ENCODE measurements around the gene PPM1G.

Gene PPM1G

GRCh38 chr2:27408601-27409320 lies 630 bp downstream of the PPM1G start:
- no peak for DNase-seq

GRCh38 chr2:27407798-27408491 lies 1.4 kb downstream of the PPM1G start:
- DNase-seq, result no peak

GRCh38 chr2:27400348-27401135 lies 8.8 kb downstream of the PPM1G start:
- DNase-seq, result no peak

GRCh38 chr2:27398962-27399361 lies 10.4 kb downstream of the PPM1G start:
- DNase-seq, result no peak

- no peak for DNase-seq
Observed at GRCh38 chr2:27393225-27393624, 16.2 kb downstream of the PPM1G start.

- no peak for DNase-seq
Observed at GRCh38 chr2:27390822-27391679, 18.3 kb downstream of the PPM1G start.

GRCh38 chr2:27381577-27382181 lies 27.7 kb downstream of the PPM1G start:
- no peak for DNase-seq

- DNase-seq, result peak; percentile 75
Observed at GRCh38 chr2:27380626-27381545, 28.5 kb downstream of the PPM1G start, which contains the start of gene ZNF513. TSS of gene ZNF513 (minus strand) at chr2:27380734. CDS start at chr2:27380526, 208 bp downstream.

- DNase-seq, result no peak
Observed at GRCh38 chr2:27379836-27380625, 29.4 kb downstream of the PPM1G start.

GRCh38 chr2:27379383-27379835 lies 30.0 kb downstream of the PPM1G start:
- no peak for DNase-seq

- DNase-seq, result no peak
Observed at GRCh38 chr2:27378809-27379290, 30.5 kb downstream of the PPM1G start.

GRCh38 chr2:27378096-27378808 lies 31.1 kb downstream of the PPM1G start:
- peak; percentile 4 for DNase-seq

GRCh38 chr2:27377618-27378095 lies 31.7 kb downstream of the PPM1G start:
- DNase-seq, result no peak

GRCh38 chr2:27376866-27377617 lies 32.3 kb downstream of the PPM1G start:
- no peak for DNase-seq

- DNase-seq, result no peak
Observed at GRCh38 chr2:27376151-27376865, 33.1 kb downstream of the PPM1G start.

GRCh38 chr2:27375513-27376099 lies 33.8 kb downstream of the PPM1G start:
- DNase-seq, result no peak

GRCh38 chr2:27373567-27373966 lies 35.8 kb downstream of the PPM1G start:
- DNase-seq, result no peak
